GM21619 (cell line): ENCODE results near the gene KRABD2.
"Not testable (repeated sequence)": the region's sequence is repeated elsewhere in the genome, so short reads cannot be mapped to it uniquely, and the experiment has no call there.

Experiments used
- ATAC-seq: cut with Tn5 transposase; IDR thresholded peaks from one replicate; pipeline ENCODE4 v1.9.1; 2021; ENCODE audit not compliant: unreplicated experiment

The KRABD2 gene

DNA sequence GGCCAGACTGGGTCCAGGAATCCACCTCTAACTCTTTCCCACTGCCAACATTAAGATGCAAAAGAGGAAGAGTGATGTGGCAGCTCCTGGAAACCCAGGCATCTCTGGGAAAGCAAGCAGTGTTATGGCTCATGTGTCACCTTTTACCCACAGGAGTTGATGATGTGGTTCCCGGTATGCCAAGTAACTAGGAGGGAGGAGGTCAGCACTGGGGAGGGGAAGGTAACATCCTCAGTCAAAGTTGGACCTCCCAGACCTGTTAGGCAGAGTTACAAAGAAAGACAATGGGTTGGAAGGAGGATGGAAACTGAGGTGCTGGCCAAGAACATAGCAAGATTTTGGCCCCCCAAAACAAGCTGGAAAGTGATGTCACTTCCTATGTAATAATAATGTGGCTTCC, 11.4 kb downstream of the KRABD2 start:
- ATAC-seq, result no peak

DNA sequence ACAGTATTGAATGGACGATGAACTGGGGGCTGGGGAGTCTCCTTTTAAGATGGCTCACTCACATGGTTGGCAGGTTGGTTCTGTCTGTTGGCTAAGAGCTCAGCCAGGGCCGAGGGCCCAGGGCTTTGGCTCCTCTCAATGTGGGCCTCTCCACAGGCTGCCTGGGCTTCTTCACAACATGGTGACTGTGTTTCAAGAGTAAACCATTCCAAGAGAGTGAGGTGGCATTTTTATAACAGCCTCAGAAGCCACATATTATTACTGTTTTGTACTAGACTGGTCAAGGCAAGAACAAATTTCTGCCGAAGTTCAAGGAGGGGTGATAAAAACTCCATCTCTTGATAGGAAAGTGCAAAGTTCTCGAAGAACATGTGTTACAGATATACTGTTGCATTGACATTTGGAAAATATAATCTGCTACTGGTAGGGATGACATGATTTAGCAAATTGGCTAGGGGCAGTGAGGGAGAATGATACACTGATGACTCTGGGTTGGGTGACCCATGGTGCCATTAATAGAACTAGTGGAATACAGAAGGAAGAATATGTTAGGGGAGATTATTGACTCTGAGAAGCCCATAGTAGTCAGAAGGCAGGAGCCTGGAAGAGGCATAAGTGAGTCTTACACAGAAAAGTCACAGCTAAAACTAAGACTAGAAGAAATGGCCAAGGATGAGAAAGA, 13.7 kb downstream of the KRABD2 start:
- ATAC-seq, result no peak

DNA sequence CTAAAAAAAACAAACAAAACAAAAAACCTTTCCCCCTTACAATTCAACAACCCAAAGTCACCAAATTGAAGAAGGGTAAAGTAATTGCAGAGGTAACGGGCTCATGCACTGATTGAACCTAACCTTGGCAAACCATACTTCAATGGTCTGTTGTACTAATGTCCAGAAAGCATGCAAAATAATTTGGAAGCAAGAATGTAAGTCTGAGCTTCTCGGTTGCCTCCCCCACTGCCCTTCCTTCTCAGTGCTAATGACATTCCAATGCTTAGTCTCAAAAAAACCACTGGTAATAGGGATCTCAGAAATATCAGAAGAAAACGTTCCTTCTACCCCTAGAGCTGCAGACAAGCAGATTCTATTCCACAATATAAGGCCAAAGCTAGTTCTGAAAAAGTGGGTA, 15.8 kb downstream of the KRABD2 start:
- no peak for ATAC-seq

DNA sequence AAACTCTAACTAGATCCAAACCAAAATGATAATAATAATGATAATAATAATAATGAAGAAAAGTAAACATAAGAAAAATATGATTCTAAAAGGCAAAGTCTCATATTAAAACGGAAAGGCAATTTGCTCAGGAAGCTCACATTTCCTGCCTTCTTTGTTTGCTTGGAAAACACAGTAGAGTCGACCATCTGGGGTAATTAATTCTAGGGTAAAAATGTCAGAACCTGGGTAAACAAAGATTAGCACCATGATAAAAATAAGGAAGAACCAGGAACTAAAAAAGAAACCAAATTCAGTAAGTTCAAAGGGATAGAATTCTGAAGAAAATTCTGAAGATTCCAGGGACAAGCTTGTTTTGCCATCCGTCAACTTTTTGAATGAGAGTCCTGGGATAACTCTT, 16.2 kb downstream of the KRABD2 start:
- no peak for ATAC-seq

DNA sequence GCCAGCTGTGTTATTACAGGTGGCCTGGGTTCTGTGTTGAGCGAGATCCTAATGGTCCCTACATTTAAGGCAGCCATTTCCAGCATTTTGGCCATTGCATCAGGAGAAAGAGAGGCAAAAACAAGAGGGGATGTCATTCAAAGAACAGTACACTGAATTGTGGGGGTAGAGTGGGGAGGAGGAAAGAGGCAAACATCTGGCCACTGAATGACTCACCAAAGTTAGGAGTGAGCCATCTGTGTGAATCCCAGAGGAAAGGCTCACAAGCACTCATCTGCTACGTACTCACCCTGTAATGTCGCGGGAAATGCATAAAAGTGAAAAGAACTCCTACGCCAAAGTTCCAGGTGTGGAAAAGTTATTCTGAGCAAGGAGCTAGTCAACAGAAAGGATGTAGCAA, 16.7 kb downstream of the KRABD2 start:
- ATAC-seq, result no peak

DNA sequence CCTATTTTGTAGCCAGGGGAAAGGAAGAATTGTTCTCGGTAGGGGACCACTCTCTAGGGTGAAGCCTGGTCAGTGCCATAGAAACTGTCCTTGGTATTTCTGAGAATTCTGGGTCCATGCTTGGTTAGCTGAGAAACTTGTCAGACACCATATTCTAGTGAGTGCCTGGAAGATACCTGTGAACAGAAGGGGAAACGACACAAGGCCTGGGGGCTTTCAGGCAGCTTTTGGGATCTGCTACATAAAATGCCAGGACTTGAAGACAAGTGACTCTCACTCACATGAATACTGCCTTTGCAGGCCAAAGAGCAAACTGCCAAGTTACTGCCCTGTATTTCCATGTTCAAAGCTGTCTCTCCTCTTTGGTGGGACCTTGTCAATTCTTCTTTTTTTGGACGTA, 18.6 kb downstream of the KRABD2 start:
- ATAC-seq, result no peak

DNA sequence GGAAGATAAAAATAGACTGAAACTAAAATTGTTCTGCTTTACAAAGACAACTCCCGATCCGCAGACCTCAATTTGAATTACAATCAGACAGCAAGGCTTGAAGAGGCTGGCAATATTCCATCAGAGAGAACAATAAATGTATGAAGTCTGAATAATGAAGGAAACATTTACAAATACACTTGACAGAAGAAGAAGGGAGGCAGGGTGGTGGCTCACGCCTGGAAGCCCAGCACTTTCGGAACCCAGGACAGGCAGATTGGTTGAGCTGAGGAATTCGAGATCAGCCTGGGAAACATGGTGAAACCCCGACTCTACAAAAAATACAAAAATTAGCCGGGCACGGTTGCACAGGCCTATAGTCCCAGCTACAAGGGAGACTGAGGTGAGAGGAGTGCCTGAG, 22.3 kb downstream of the KRABD2 start:
- ATAC-seq, result no peak

DNA sequence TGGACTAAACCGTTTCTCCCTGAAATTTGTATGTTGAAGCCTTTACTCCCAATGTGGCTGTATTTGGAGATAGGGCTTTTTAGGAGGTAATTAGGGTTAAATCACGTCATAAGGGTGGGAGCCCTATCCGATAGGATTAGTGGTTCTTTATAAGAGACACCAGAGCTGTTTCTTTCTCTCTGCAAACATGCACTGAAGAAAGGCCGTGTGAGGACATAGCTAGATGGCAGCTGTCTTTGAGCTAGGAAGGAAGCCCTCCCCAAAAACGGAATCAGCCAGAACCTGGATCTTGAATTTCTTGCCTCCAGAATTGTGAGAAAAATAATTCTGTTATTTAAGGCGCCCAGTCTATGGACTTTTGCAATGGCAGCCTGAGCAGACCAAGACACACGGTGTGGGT, 22.8 kb downstream of the KRABD2 start:
- no peak for ATAC-seq

DNA sequence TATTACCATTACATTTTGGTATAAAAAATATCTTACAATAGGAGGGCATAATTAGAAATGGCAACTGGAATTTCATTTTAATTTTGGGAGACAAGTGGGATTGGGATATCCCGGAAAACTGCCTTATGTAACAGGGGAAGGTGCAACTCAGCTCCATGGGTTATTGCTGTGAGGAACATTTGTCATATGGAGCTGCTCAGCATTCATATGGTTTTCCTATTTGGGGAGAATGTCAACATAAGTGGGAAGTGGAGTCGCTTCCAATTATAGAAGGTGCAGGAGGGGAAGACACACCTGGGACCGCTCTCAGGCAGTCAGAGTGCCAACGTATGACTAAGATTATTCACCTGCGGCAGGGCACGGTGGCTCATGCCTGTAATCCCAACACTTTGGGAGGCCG, 26.2 kb downstream of the KRABD2 start:
- ATAC-seq, result no peak

DNA sequence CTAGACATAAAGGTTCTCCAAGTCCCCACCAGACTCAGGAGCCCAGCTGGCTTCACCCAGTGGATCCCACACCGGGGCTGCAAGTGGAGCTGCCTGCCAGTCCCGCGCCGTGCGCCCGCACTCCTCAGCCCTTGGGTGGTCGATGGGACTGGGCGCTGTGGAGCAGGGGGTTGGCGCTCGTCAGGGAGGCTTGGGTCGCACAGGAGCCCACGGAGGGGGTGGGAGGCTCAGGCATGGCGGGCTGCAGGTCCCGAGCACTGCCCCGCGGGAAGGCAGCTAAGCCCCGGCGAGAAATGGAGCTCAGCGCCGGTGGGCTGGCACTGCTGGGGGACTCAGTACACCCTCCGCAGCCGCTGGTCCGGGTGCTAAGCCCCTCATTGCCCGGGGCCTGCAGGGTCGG, 29.5 kb downstream of the KRABD2 start:
- ATAC-seq, result not testable (repeated sequence)

DNA sequence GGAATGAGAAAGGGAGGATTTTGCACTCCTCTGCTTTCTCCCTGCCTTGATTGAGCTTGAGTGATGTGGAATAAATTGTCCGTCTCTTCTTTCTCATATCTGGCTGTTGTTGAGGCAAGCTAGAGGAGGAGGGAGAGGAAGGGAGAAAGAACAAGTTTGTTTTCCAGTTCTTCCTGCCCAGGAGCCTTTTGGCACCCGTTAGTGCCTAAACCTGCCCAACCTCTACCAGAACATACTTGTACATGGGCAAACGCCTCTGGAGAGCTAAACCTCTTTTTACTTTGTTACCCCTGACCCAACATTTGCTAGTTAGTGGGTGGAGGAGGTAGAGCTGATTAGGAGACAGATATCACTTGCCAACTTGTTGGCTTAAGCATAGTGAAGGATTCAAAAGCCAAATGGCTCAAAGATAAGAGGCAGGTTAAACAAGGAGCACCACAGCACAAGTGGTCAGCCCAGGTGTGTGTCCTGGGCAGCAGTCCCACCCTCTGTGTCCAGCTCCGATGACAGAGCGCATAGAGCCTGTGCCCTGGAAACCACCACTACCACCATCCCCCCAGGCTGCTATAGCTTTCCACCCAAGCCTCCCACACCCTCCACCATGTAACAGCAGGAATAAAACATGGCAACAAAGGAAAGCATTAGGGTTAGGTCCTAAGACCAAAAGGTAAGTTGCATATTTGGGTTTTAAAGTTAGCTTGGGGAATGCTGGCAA, 30.4 kb downstream of the KRABD2 start:
- no peak for ATAC-seq

DNA sequence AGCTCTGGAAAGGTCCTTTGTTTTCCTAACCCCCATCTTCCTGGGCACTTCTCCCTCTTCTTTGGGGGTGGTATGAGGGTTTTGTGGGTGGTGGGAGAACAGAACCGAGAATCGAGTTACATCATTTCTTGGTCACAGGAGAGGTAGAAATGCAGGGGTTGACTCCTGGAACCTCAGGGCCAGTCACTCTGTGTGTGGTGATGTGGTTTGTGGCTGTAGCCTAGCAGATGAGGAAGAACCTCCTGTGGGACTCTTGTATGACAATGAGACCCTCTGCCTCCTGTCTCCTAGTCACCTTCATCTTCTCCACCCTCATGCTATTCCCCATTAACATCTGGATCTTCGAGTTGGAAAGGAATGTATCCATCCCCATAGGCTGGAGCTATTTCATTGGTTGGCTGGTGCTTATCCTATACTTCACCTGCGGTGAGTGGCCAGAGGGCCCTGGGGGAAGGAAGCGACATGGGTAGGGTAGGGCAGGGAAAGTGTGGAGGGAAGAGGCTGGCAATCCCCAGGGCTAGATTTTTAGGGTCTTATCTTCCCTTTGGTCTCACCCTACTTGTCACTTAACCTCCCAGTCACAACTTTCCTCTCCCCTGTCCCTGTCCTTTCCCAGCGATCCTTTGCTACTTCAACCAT, 31.3 kb downstream of the KRABD2 start:
- no peak for ATAC-seq

DNA sequence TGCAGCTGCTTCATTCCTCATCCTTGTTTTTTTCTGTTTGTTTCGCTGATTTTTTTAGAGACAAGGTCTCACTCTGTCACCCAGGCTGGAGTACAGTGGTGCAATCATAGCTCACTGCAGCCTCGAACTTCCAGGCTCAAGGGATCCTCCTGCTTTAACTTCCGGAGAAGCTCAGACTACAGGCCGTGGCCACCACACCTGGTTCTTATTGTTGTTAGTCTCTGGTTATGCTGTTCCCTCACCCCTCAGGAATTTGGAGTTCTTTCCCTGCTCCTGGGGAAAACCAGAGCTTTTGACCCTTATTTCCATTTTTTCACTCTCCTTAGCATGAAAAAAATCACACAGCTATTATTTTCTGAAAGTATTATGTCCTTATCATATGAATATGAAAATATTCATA, 35.0 kb downstream of the KRABD2 start:
- ATAC-seq, result no peak

DNA sequence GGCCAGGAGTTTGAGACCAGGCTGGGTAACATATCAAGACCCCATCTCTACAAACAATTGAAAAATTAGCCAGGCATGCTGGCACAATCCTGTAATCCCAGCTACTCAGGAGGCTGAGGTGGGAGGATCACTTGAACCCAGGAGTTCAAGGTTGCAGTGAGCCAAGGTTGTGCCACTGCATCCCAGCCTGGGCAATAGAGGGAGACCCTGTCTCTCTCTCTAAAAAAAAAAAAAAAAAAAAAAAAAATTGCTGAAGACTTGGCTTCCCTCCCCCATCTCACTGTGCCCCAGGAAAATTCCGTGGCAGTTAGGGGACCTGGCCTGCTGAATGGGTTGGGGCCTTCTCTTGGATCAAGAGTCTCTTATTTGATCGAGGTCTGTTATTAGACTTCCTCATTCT, 37.0 kb downstream of the KRABD2 start, which contains the start of gene ODF4:
ODF4 (plus strand) TSS at position 301 of the 400 bp plus-strand sequence. CDS start 212 bp downstream, outside the sequence.
- ATAC-seq, result no peak

DNA sequence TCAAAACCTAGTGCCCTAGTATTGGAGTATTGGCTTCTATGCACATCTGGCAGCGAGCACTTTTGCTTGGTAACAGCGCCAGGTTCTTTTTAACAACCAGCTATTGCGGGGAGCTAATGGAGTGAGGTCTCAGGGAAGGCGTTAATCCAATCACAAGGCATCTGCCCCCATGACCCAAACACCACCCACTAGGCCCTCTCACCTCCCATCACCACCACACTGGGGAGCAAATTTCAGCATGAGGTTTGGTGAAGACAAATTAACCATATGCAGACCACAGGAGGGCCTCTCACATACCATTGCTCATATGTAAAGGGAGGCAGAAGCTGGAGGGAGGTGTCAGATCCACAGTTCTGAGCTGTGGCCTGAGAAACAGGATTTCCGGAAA, 37.8 kb downstream of the KRABD2 start:
- no peak for ATAC-seq

DNA sequence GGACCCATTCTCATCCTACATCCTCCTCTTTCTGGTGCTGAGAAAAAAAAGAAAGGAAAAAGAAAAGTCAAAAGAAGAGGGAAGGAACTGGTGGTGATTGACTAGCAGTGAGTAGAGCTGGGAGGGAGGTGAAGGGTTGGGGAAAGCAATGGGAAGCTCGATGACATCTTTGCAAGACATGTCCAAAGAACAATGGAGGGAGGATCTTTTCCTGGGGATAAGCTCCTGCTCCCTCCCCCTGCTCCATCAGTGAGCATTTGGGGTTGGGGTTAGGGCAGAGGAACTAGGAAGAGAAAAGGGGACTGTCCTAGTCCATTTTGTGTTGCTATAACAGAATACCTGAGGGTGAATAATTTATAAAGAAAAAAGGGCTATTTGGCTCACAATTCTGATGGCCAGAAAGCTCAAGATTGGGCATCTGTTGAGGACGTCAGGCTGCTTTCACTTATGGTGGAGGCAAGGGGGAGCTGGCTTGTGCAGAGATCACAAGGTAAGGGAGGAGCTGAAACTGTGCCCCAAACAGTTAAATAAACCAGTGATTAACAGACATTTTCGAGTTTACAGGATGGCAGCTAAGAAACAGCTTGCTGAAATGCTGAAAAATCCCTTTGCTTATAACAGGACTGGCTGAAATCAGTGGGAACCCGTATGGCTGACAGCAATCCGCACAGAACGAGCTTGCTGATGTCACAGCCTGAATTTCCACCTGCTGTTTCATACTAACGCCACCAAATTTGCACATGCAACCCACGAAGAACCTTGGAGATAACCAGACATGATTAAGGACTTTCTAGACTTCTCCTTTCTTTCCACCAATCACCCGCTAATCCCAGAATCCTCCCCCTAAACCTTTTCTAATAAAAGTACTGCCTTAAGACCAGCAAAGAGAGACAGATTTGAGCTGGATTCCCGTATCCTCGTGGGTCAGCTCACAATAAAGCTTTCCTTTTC, 38.4 kb downstream of the KRABD2 start:
- ATAC-seq, result no peak

DNA sequence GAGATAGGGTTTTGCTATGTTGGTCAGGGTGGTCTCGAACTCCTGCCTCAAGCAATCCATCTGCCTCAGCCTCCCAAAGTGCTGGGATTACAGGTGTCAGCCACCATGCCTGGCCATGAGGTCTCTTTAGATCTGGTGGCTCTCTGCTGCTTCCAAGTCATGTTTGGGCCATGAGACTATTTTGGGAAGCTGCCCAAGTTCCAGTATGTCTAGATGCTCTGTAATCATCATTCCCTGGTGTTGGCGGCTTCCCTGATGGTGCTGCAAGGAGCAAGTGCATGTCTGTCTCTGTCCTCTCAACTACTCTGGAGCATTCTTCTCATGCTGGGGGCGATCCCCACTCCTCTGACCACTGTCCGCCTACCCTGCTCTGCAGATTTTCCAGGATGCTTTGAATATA, 43.2 kb downstream of the KRABD2 start:
- no peak for ATAC-seq

DNA sequence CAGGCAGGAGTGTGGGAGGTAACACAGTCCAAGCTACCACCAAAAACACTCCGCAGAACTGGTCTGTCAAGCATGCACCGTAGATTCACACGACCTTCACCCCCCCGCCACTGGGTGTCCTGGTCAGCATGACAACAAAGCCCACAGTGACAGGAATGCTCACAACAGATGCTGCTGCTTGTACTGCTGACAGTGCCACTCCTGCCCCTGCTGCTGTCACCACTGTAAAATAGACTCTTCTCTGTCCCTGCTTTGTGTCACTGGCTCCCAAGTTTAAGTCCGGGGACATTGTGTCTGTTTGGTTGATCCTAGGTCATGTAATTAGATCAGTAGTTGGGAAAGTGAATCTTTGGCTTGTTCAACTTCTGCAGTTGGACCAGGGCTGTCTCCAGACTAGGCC, 43.8 kb downstream of the KRABD2 start:
- no peak for ATAC-seq

DNA sequence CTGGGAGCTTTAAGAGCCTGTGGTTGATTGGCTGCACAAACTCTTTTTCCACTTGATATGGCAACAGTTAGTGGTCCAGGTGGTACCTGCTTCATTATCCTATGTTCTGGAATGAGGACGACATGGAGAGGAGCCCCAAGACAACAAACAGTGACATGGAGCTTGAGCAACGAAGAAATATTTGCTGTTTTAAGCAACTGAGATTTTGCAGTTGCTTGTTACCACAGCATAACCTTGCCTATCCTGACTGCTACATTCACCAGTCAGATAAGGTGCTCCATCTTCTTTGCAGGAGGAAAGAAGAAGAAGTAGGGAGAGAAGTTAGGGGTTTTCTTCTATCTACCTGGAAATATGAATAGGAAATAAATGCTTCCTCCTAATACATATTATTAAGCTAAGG, 44.4 kb downstream of the KRABD2 start:
- ATAC-seq, result no peak

DNA sequence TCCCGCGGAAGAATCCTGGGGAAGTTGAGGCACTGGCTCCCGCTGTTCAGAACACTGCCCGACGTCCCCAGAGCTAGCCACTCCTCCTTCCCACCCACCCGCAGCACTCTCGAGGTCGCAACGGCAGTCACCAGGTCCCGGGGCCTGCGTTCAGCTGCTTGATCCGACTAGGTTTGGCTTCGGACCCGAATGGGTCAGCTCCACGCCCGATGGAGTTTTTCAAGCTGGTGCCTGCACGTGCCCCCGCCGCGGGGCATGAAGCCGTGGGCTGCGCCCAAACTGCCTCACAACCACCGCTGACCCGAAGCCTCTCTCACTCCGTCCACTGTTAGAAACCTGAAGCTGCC, 49.2 kb downstream of the KRABD2 start:
- no peak for ATAC-seq
